K562 (cell line): ENCODE data around the gene ELMOD1. TPM values are rescaled to one million over a fixed set of nuclear protein-coding genes. Genes with fewer than 3 reads are reported as not detected.
A peak's percentile ranks its signal among the peaks of the same experiment; 100 is the strongest.

Experiments used
- ATAC-seq: fragments of 200-7000 bp; cut with Tn5 transposase; 3 replicates; pipeline ENCODE4 v1.9.1; 2020; ENCODE audit warnings: moderate library complexity
- BruUV-seq: library from RNA; stranded (reverse); fragments of 400-500 nt; replicated peaks from 2 replicates; lab custom pipeline; 2021; lab: Mats Ljungman, UMichigan
- CTCF ChIA-PET: fragments of 300-600 bp; formaldehyde crosslinking; extraction: SDS; loops from one replicate; lab custom pipeline; 2021; ENCODE audit warnings: low intra/inter-chr PET ratio; lab: Yijun Ruan, JAX
- POLR2A ChIA-PET: fragments of 300-600, 350-650 bp; sonication (Branson Sonifier 250); formaldehyde crosslinking; extraction: SDS; loops from one replicate; lab custom pipeline; 2021; ENCODE audit warnings: antibody characterized with exemption, inconsistent platforms; lab: Yijun Ruan, JAX
- DNase-seq, 4 experiments: peaks; one replicate each; pipeline versions ENCODE4 v3.0.0 to v3.0.0-alpha.2; 2011 to 2018; ENCODE audit warnings: low spot score in 3 of 4, mixed read lengths in 3 of 4; ENCODE audit errors: extremely low read depth in 1 of 4
- FAIRE-seq: peaks from 2 replicates; lab custom pipeline; 2011; peaks lifted over from hg19 to GRCh38; lab: Jason Lieb, UNC
- H2AFZ ChIP-seq: 2 replicates; pipeline ENCODE4 v1.6.0; 2011; ENCODE audit warnings: low read depth, low read length, control low read depth, inconsistent platforms
- H3K27ac ChIP-seq: fragments of 200-600 bp; 3 replicates; pipeline ENCODE4 v1.8.0; 2011; ENCODE audit warnings: low read depth, mild to moderate bottlenecking, control low read depth, inconsistent platforms, low read length, moderate library complexity, mixed read lengths; ENCODE audit errors: extremely low read depth
- H3K27me3 ChIP-seq, 2 experiments: fragments of 300-600 bp in 1 of 2; 2 replicates in 1 of 2; 3 replicates in 1 of 2; pipeline versions ENCODE4 v1.6.0 to v1.8.0; 2011; ENCODE audit warnings: inconsistent platforms in 2 of 2, low read length in 2 of 2, mild to moderate bottlenecking in 1 of 2, mixed read lengths in 1 of 2, moderate library complexity in 1 of 2; ENCODE audit not compliant: control insufficient read depth in 2 of 2, insufficient read depth in 2 of 2
- H3K36me3 ChIP-seq: fragments of 300-600 bp; 3 replicates; pipeline ENCODE4 v1.8.0; 2011; ENCODE audit warnings: mild to moderate bottlenecking, low read length, inconsistent platforms; ENCODE audit not compliant: control insufficient read depth, insufficient read depth
- H3K4me1 ChIP-seq, 2 experiments: fragments of 200-600 bp in 1 of 2; replicated peaks in 1 of 2; 2 replicates in 1 of 2; 3 replicates in 1 of 2; pipeline versions ENCODE4 v1.5.1 to v1.8.0; 2011; ENCODE audit warnings: inconsistent platforms in 2 of 2, low read length in 2 of 2, mild to moderate bottlenecking in 1 of 2, mixed read lengths in 1 of 2, moderate library complexity in 1 of 2; ENCODE audit not compliant: control insufficient read depth in 2 of 2, insufficient read depth in 2 of 2
- H3K4me2 ChIP-seq: 2 replicates; pipeline ENCODE4 v1.6.1; 2011; ENCODE audit warnings: low read length, control low read depth, inconsistent platforms, mixed read lengths; ENCODE audit not compliant: insufficient read depth
- H3K4me3 ChIP-seq: fragments of 200-600 bp; sonication (generic), shearing (Covaris generic); 2 replicates; pipeline ENCODE4 v1.5.1; 2016; ENCODE audit warnings: control low read depth, inconsistent platforms
- H3K79me2 ChIP-seq: fragments of 200-600 bp; 3 replicates; pipeline ENCODE4 v1.8.0; 2011; ENCODE audit warnings: low read length, inconsistent platforms; ENCODE audit not compliant: control insufficient read depth, insufficient read depth
- H3K9ac ChIP-seq, 2 experiments: 2 replicates each; pipeline versions ENCODE4 v1.6.0 to v1.6.1; 2011; ENCODE audit warnings: low read depth in 2 of 2, low read length in 2 of 2, control low read depth in 1 of 2, inconsistent platforms in 1 of 2, mild to moderate bottlenecking in 1 of 2, mixed read lengths in 1 of 2; ENCODE audit not compliant: insufficient read depth in 1 of 2
- H3K9me1 ChIP-seq: one replicate; pipeline ENCODE4 v1.6.0; 2011; ENCODE audit warnings: inconsistent platforms, mild to moderate bottlenecking, low read length, moderate library complexity; ENCODE audit not compliant: control insufficient read depth, insufficient read depth
- H3K9me3 ChIP-seq: replicated peaks from 2 replicates; pipeline ENCODE4 v1.5.1; 2011; ENCODE audit warnings: low read depth, low read length, inconsistent platforms; ENCODE audit not compliant: control insufficient read depth, insufficient read depth
- H4K20me1 ChIP-seq: replicated peaks from 2 replicates; pipeline ENCODE4 v1.6.1; 2011; ENCODE audit warnings: low read length, inconsistent platforms, mixed read lengths; ENCODE audit not compliant: control insufficient read depth, insufficient read depth
- MAFG ChIP-seq: fragments of 450-650 bp; conservative IDR thresholded peaks from 2 replicates; pipeline ENCODE4 v1.6.1; 2016; ENCODE audit warnings: missing genetic modification characterization, missing compliant biosample characterization
- ZNF512 ChIP-seq: IDR thresholded peaks from 2 replicates; pipeline ENCODE4 v1.6.1; 2016; ENCODE audit warnings: missing genetic modification characterization, missing compliant biosample characterization
- WGBS: fragments of 100-300 bp; shearing (Covaris generic); methylation state at CpG from one replicate; pipeline ENCODE4 v1.1.6; 2016; ENCODE audit warnings: low coverage, mixed read lengths; ENCODE audit not compliant: insufficient coverage; ENCODE audit errors: missing lambda C conversion rate; 5-methylcytosine and 5-hydroxymethylcytosine counted together
- in situ Hi-C: fragments of 300-500 bp; cut with MboI; formaldehyde crosslinking; loops from 4 replicates; pipeline ENCODE4 v1.15.0; 2018; ENCODE audit warnings: inconsistent platforms, mixed read lengths
- intact Hi-C: fragments of 100-400 bp; cut with micrococcal nuclease; formaldehyde crosslinking; loops from 2 replicates; pipeline ENCODE4 v1.14.2; 2022
- polyA plus RNA-seq, 8 experiments: library from polyadenylated mRNA; depleted of rRNA in 4 of 8; stranded (reverse) in 5 of 8; unstranded in 3 of 8; fragments of >200 nt; fragmentation: Nextera tagmentation in 2 of 8; fragmentation: Illumina TruSeq in 1 of 8; extraction: Ambion mirVana in 2 of 8; extraction: Trizol in 1 of 8; gene quantifications; 2 replicates each; pipeline versions ENCODE4 v1.2.1 to v1.2.3, GENCODE V29; 2011 to 2014; ENCODE audit warnings: inconsistent platforms in 1 of 8, missing spikeins in 1 of 8
- total RNA-seq, 7 experiments: library from RNA; depleted of rRNA in 6 of 7; stranded (reverse); fragments of >200 nt in 6 of 7; fragmentation: Illumina TruSeq in 2 of 7; extraction: Trizol in 2 of 7; gene quantifications; 2 replicates each; pipeline versions ENCODE4 v1.2.1 to v1.2.3, GENCODE V29; 2011 to 2021; ENCODE audit warnings: low replicate concordance in 1 of 7

The ELMOD1 gene
- total and polyA plus RNA-seq, 9 of the 15 experiments (the other 6 are each of a cell fraction or from before 2014, with no cell fraction given): not detected

GRCh38 chr11:107710301-107710700, 119.4 kb downstream of the ELMOD1 start:
- WGBS: 0% methylated on average over 1 of the region's 1 CpG
- no peak for DNase-seq
- H3K27ac ChIP-seq: no peak overlapping the region
- H4K20me1 ChIP-seq: no peaks in the 10 kb centered on the region
- ChIA-PET CTCF (no interaction called here), POLR2A (interaction anchor here (0.9 kb wide), 1 partner anchor 10 kb away, joined by 3 read pairs; no protein-coding TSS in a partner anchor)
- H3K4me3 ChIP-seq: no peak overlapping the region
- no peaks in the 10 kb centered on the region for H3K9me1 ChIP-seq
- in situ Hi-C loops: no loop called here
- H2AFZ ChIP-seq: no peak overlapping the region
- H3K4me2 ChIP-seq: no peak overlapping the region
- BruUV-seq: no TSS peak
- ATAC-seq: no peak
- peaks cover 8 to 14% of the 10 kb centered on the region in 2 experiments for H3K27me3 ChIP-seq
- H3K9ac ChIP-seq: no peak overlapping the region
- H3K79me2 ChIP-seq: no peaks in the 10 kb centered on the region
- no peak for FAIRE-seq
- 0 out of 2 replicates have a peak, but pooled peaks have one; percentile 6 for TF ChIP-seq MAFG (tag)
- TF ChIP-seq ZNF512: no peak
- no peaks in the 10 kb centered on the region for H3K4me1 ChIP-seq
- intact Hi-C loops: no loop called here
- no peaks in the 10 kb centered on the region for H3K36me3 ChIP-seq
- no peaks in the 10 kb centered on the region for H3K9me3 ChIP-seq
